Immature natural killer cell (primary cell): ENCODE results near the gene CXCR4. TPM values are rescaled to one million over a fixed set of nuclear protein-coding genes. Genes with fewer than 3 reads are reported as not detected.
"Not testable (repeated sequence)": the region's sequence is repeated elsewhere in the genome, so short reads cannot be mapped to it uniquely, and the experiment has no call there.

Experiments
- DNase-seq, 3 donors: peaks; one replicate each; pipeline ENCODE4 v3.0.0; 2022; ENCODE audit warnings: mixed read lengths in 1 of 3
- H3K27ac Mint-ChIP-seq, 6 donors: one replicate each; pipeline ENCODE4 v1.8.0; 2020; ENCODE audit warnings: mixed read lengths in 6 of 6, mild to moderate bottlenecking in 5 of 6, inconsistent platforms in 4 of 6, moderate library complexity in 3 of 6
- H3K27me3 Mint-ChIP-seq, 3 donors: one replicate each; pipeline ENCODE4 v1.8.0; 2020 to 2021; ENCODE audit warnings: low read depth in 3 of 3, mild to moderate bottlenecking in 3 of 3, mixed read lengths in 3 of 3, moderate library complexity in 3 of 3, inconsistent platforms in 1 of 3
- H3K36me3 Mint-ChIP-seq, 3 donors: one replicate each; pipeline ENCODE4 v1.8.0; 2020; ENCODE audit warnings: mixed read lengths in 3 of 3, inconsistent platforms in 2 of 3, mild to moderate bottlenecking in 2 of 3
- H3K4me1 Mint-ChIP-seq, 2 donors: one replicate each; pipeline ENCODE4 v1.8.0; 2020; ENCODE audit warnings: inconsistent platforms in 2 of 2, mild to moderate bottlenecking in 2 of 2, mixed read lengths in 2 of 2, moderate library complexity in 1 of 2
- H3K4me3 Mint-ChIP-seq, 5 donors: one replicate each; pipeline ENCODE4 v1.8.0; 2020; ENCODE audit warnings: mild to moderate bottlenecking in 5 of 5, mixed read lengths in 5 of 5, inconsistent platforms in 3 of 5, moderate library complexity in 3 of 5
- H3K9me3 Mint-ChIP-seq, 6 donors: one replicate each; pipeline ENCODE4 v1.8.0; 2020; ENCODE audit warnings: mild to moderate bottlenecking in 6 of 6, mixed read lengths in 6 of 6, inconsistent platforms in 4 of 6, moderate library complexity in 3 of 6
- polyA plus RNA-seq, 3 donors: library from polyadenylated mRNA; unstranded; fragments of 300-500 nt; fragmentation: Illumina TruSeq; gene quantifications; one replicate each; pipeline ENCODE4 v1.2.3, GENCODE V29; 2021

The CXCR4 gene
- polyA plus RNA-seq, 3 donors from 2014 or later: 147 to 758 (median 582) TPM

DNA sequence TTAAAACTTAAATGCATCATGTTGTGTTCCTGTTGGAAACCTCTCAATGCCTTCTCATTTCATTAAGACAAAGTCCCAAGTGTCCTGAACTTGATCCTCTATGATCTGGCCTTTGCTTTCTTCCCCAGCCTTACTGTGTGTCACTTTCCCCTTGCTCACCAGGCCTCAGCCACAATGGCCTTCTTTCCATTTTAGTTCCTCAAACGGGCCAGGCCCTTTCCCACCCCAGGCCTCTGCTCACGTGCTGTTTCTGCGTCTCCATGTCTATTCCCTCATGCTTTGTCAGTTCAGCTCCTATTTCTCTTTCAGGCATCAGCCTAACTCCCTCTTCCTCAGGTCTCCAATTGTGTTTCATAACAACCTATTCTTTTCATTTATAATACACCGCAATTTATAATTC, 19.5 kb downstream of the CXCR4 start:
- no peaks in the 10 kb centered on the region for H3K36me3 Mint-ChIP-seq

DNA sequence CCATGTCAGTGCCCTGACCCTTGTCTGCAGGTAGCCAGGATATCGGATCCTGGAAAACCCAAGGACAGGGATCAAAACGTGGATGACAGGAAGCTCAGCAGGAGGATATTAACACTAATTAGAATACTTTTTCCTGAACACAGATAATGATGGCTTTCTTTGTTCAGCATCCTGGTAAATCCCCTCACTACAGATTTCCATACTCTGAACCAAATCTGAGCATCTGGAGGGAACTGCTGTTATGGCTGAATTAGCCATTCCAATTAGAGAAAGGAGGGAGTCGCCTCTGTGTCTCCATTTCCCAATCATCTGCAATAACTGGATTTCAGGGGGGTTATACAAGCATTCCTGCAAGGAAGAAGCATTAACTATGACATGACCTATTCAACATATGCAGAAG, 24.4 kb downstream of the CXCR4 start:
- H3K27me3 Mint-ChIP-seq: peaks cover 0 to 2% (median 2%) of the 10 kb centered on the region in 3 donors
- no peaks in the 10 kb centered on the region for H3K4me1 Mint-ChIP-seq
- H3K27ac Mint-ChIP-seq: peak overlapping the region in 1 of 6 donors; percentile 10
- no peaks in the 10 kb centered on the region for H3K36me3 Mint-ChIP-seq
- H3K4me3 Mint-ChIP-seq: no peak overlapping the region
- H3K9me3 Mint-ChIP-seq: peaks cover 0 to 2% (median 0%) of the 10 kb centered on the region in 6 donors
- no peak for DNase-seq

More for the DNA sequence above, 19.5 kb downstream of the CXCR4 start:
- H3K27me3 Mint-ChIP-seq: peaks cover 0 to 2% (median 0%) of the 10 kb centered on the region in 3 donors
- H3K27ac Mint-ChIP-seq: peak overlapping the region in 3 of 6 donors; percentile 26 to 67 (median 29)
- no peaks in the 10 kb centered on the region for H3K4me1 Mint-ChIP-seq
- H3K4me3 Mint-ChIP-seq: no peak overlapping the region
- no peak for DNase-seq
- peaks cover 0 to 3% (median 0%) of the 10 kb centered on the region in 6 donors for H3K9me3 Mint-ChIP-seq

GRCh38 chr2:136091899-136092298, 26.1 kb downstream of the CXCR4 start:
- Mint-ChIP-seq H3K27me3 (peaks cover 0 to 2% (median 2%) of the 10 kb centered on the region in 3 donors), H3K27ac (peak overlapping the region in 2 of 6 donors; percentile 2 to 51), H3K36me3 (no peaks in the 10 kb centered on the region), H3K4me3 (no peak overlapping the region), H3K4me1 (no peaks in the 10 kb centered on the region), H3K9me3 (peaks cover 0 to 2% (median 0%) of the 10 kb centered on the region in 6 donors)
- no peak for DNase-seq

DNA sequence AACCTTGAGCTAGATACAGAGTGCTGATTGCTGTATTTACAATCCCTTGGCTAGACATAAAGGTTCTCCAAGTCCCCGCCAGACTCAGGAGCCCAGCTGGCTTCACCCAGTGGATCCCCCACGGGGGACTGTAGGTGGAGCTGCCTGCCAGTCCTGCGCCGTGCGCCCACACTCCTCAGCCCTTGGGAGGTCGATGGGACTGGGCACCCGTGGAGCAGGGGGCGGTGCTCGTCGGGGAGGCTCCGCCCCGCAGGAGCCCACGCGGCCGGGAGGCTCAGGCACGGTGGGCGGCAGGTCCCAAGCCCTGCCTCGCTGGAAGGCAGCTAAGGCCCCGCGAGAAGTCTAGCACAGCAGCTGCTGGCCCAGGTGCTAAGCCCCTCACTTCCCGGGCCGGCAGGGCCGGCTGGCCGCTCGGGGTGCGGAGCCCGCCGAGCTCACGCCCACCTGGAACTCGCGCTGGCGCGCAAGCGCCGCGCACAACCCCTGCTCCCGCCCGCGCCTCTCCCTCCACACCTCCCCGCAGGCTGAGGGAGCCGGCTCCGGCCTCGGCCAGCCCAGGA, 30.0 kb downstream of the CXCR4 start:
- not testable (repeated sequence) for H3K27me3 Mint-ChIP-seq, H3K36me3 Mint-ChIP-seq, H3K4me3 Mint-ChIP-seq, DNase-seq, H3K4me1 Mint-ChIP-seq, H3K9me3 Mint-ChIP-seq, H3K27ac Mint-ChIP-seq

DNA sequence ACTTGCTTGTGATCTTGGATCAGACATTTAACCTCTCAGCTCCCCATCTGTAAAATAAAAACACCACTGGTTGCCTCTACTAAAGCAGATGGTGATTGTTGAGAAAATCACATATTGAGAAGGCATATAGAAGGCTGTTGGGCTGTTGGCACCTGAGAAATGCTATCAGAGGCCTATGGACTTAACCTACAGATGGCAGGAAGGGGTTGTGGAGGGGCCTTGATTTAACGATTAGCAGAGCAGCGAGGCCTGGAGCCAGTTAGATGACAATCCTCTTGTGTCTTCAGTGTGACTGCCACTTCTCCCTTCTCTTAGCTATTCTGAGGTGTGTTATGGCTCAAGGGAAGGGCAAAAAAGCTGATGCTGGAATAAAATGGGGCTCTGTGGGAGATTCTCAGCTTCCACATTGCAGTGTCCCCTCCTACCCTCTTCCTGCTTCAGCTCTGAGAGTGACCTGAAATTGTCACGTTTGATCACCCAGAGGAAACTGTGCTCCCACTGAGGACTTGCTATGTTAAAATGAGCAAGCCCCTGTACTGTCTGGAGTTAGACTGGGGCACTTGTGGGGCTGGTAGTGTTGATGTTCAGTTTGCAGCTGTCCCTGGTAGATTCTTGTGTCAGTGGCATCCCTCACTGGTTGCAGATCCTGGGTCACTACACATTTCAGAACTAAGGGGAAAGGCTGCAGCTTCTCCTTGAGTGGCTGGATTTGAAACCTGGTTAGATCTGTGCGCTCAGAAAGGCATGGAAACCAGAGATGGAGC, 31.5 kb downstream of the CXCR4 start:
- H3K27ac Mint-ChIP-seq: peak overlapping the region in 3 of 6 donors; percentile 14 to 51 (median 50)
- H3K4me3 Mint-ChIP-seq: no peak overlapping the region
- H3K4me1 Mint-ChIP-seq: no peaks in the 10 kb centered on the region
- H3K27me3 Mint-ChIP-seq: peaks cover 0 to 3% (median 0%) of the 10 kb centered on the region in 3 donors
- peaks cover 0 to 2% (median 0%) of the 10 kb centered on the region in 6 donors for H3K9me3 Mint-ChIP-seq
- no peaks in the 10 kb centered on the region for H3K36me3 Mint-ChIP-seq
- DNase-seq: no peak

GRCh38 chr2:136085453-136086209, 32.3 kb downstream of the CXCR4 start:
- no peak for DNase-seq
- peaks cover 0 to 3% (median 0%) of the 10 kb centered on the region in 3 donors for H3K27me3 Mint-ChIP-seq
- no peaks in the 10 kb centered on the region for H3K4me1 Mint-ChIP-seq
- H3K4me3 Mint-ChIP-seq: no peak overlapping the region
- H3K27ac Mint-ChIP-seq: no peak overlapping the region
- H3K9me3 Mint-ChIP-seq: peaks cover 0 to 2% (median 0%) of the 10 kb centered on the region in 6 donors
- H3K36me3 Mint-ChIP-seq: no peaks in the 10 kb centered on the region

DNA sequence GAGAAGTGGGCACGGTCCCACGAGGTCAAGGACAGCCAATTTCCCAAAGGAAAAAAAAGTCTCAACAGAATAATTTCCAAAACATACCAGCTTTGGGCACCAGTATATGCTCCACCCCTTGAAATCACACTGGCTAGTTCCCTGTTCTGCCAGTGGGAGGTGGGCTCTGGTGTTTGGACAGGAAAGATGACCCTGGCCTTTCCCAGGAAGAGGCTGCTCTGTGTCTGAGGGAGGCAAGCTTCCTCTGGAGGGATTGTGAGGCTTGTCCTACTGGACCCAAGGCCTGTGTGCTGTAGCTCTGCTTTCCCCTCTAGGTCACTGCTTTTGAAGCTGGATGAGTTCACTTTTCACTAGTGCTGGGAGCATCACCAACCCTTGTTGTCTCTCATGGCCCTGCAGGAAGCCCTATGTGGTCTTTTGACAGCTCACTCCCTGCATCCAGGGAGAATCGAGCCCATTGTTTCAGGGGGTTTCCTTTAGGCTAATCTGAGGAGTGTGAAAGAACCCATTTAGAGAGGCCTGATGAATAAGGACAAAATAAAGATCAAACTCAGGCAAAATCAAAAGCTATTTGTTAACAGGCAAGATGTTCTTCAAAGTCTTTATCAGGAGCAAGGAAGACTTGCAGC, 36.3 kb downstream of the CXCR4 start:
- H3K9me3 Mint-ChIP-seq: peaks cover 0 to 2% (median 0%) of the 10 kb centered on the region in 6 donors
- no peaks in the 10 kb centered on the region for H3K36me3 Mint-ChIP-seq
- peaks cover 7 to 12% of the 10 kb centered on the region in 2 donors for H3K4me1 Mint-ChIP-seq
- no peak for DNase-seq
- peaks cover 0 to 2% (median 1%) of the 10 kb centered on the region in 3 donors for H3K27me3 Mint-ChIP-seq
- H3K27ac Mint-ChIP-seq: peak overlapping the region in 2 of 6 donors; percentile 32 to 37
- no peak overlapping the region for H3K4me3 Mint-ChIP-seq

- H3K4me3 Mint-ChIP-seq: no peak overlapping the region
- H3K9me3 Mint-ChIP-seq: no peaks in the 10 kb centered on the region
- H3K4me1 Mint-ChIP-seq: peaks cover 7 to 12% of the 10 kb centered on the region in 2 donors
- peak; percentile 31 to 45 (median 35) for DNase-seq
- no peaks in the 10 kb centered on the region for H3K36me3 Mint-ChIP-seq
- peak overlapping the region in 4 of 6 donors; percentile 34 to 66 (median 54) for H3K27ac Mint-ChIP-seq
- H3K27me3 Mint-ChIP-seq: peaks cover 0 to 3% (median 2%) of the 10 kb centered on the region in 3 donors
These were observed 37.8 kb downstream of the CXCR4 start for GRCh38 chr2:136080114-136080513.

- H3K27ac Mint-ChIP-seq: no peak overlapping the region
- peaks cover 0 to 6% (median 0%) of the 10 kb centered on the region in 6 donors for H3K9me3 Mint-ChIP-seq
- H3K4me1 Mint-ChIP-seq: peaks cover 7 to 12% of the 10 kb centered on the region in 2 donors
- no peak for DNase-seq
- no peaks in the 10 kb centered on the region for H3K36me3 Mint-ChIP-seq
- H3K27me3 Mint-ChIP-seq: peaks cover 0 to 3% (median 2%) of the 10 kb centered on the region in 3 donors
- H3K4me3 Mint-ChIP-seq: no peak overlapping the region
These were observed 40.8 kb downstream of the CXCR4 start for GRCh38 chr2:136077107-136077506.

DNA sequence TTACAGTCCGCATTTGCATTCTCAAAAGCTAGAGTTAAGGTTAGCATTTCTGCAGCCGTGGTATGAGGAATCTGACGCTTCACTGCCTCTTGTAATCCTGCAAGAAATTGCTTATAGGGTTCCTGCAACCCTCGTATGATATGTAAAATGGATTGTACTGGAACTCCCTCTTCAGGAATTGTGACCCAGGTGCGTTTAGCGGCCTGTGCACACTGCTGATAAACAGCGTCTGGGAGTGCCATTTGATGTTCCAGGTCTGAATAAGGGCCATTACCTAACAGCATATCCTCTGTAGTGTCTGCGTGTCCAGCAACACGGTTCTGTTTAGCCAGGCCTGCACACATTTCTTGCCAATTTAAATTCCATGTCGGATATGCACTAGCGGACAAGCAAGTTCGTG, 42.5 kb downstream of the CXCR4 start:
- Mint-ChIP-seq H3K27ac (no peak overlapping the region), H3K36me3 (peaks cover 0 to 4% (median 0%) of the 10 kb centered on the region in 3 donors), H3K4me3 (no peak overlapping the region), H3K9me3 (peaks cover 0 to 6% (median 1%) of the 10 kb centered on the region in 6 donors), H3K27me3 (peaks cover 0 to 3% (median 2%) of the 10 kb centered on the region in 3 donors), H3K4me1 (peaks cover 7 to 11% of the 10 kb centered on the region in 2 donors)
- DNase-seq: no peak

DNA sequence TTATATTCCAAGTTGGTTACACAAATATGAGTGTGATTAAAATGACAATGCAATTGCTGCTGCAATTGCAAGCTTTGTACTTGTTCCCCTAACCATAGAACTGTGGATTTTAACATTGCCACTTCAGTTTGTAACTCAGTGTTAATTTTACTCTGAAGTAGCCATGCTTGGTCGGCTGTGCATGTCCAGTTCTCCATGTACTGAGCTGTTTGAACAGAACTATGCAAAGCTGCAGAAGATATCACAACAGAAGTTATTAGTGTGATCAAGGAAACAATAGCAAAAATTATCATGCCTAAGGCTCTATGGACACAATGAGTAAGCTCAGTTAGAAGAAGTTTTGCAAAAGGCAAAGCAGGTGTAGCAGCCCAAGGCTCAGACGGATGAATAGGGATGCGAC, 45.3 kb downstream of the CXCR4 start:
- Mint-ChIP-seq H3K4me3 (no peak overlapping the region), H3K27ac (no peak overlapping the region), H3K27me3 (peaks cover 0 to 3% (median 0%) of the 10 kb centered on the region in 3 donors), H3K4me1 (no peaks in the 10 kb centered on the region), H3K9me3 (peaks cover 0 to 6% (median 1%) of the 10 kb centered on the region in 6 donors), H3K36me3 (peaks cover 0 to 4% (median 0%) of the 10 kb centered on the region in 3 donors)
- DNase-seq: no peak

GRCh38 chr2:136071887-136072286, 46.1 kb downstream of the CXCR4 start:
- H3K36me3 Mint-ChIP-seq: not testable (repeated sequence)

GRCh38 chr2:136070913-136071312, 47.0 kb downstream of the CXCR4 start:
- no peak overlapping the region for H3K4me3 Mint-ChIP-seq
- peak overlapping the region in 1 of 6 donors; percentile 47 for H3K27ac Mint-ChIP-seq
- peaks cover 0 to 3% (median 0%) of the 10 kb centered on the region in 3 donors for H3K27me3 Mint-ChIP-seq
- no peak for DNase-seq
- H3K4me1 Mint-ChIP-seq: no peaks in the 10 kb centered on the region
- H3K36me3 Mint-ChIP-seq: peaks cover 0 to 4% (median 0%) of the 10 kb centered on the region in 3 donors
- H3K9me3 Mint-ChIP-seq: peaks cover 0 to 6% (median 1%) of the 10 kb centered on the region in 6 donors

More at GRCh38 chr2:136071887-136072286, 46.1 kb downstream of the CXCR4 start:
- H3K27me3 Mint-ChIP-seq, DNase-seq, H3K9me3 Mint-ChIP-seq, H3K4me1 Mint-ChIP-seq, H3K4me3 Mint-ChIP-seq, H3K27ac Mint-ChIP-seq: not testable (repeated sequence)
